SU-DHL-6 (cell line): Measurements from ENCODE around the gene HCFC1.

Experiments
- CTCF ChIP-seq: fragments of 200-600 bp; sonication (generic); IDR thresholded peaks from one replicate; pipeline ENCODE4 v1.5.1; 2017; ENCODE audit warnings: antibody characterized with exemption, mild to moderate bottlenecking, low read length, moderate library complexity; ENCODE audit not compliant: insufficient read depth, poor library complexity, severe bottlenecking
- EZH2phosphoT487 ChIP-seq: fragments of 200-600 bp; sonication (generic), shearing (Covaris generic); conservative IDR thresholded peaks from 2 replicates; pipeline ENCODE4 v1.6.1; 2018; ENCODE audit warnings: mild to moderate bottlenecking, antibody characterized with exemption, low read length, moderate library complexity, mixed read lengths

DNA sequence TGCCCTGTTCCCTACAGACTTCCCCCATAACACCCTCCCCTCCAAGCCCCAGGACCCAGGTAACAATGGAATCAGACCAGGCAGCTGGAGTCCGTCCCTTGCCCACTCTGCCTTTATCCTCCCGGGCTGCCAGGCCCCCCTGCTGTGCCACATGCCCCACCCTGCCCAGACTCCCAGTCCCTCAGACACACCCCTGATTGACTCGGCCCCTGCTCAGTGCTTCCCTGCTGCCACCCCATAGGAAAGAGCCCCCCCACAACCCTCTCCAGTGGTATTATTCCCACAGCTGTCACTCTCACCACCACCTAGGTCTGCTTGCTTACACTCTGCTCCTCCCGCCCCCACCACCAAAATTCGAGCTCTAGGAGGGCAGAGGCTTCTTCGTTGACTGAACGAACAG is 32.0 kb downstream of the HCFC1 start:
- no peak for TF ChIP-seq CTCF
- TF ChIP-seq EZH2phosphoT487: no peak
